ENCODE measurements around the gene RARRES1.

RARRES1 gene

DNA sequence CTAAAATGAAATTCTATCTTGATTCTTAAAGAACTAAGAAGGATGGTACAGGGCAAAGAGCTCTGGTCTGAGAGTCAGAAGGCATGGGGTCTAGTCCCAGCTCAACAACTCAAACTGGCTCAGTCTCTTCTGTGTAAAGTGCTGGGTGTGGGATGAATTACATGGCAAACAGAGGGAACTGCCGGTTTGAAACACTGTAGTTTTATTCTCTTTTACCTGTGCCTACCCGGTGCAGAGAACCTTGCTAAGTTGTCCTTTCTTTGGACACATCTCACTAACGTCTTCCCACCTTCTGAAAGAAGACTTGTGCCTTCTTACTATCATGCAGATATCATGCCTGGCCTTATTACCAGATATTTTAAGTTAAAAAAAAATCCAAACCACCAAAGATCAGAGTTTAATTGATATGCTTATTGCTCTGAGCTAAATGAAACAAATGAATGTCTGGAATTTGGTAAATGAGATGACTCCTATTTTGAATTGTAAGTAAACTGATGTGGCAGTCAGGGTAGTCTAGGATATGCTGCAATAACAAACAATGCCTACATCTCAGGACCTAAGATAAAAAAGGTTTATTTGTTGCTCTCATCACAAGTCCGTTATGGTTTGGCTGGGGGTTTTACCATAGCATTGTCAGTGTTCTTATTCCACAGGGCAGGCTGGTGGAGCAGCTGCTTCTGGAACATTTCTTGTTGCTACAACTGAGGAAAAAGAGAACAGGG is 12.5 kb upstream of the RARRES1 start:
- Histone ChIP-seq H3K36me3 (ENCODE audit: control insufficient read depth, insufficient read depth, low read length) (no peaks in the 10 kb centered on the region), H3K27ac (ENCODE audit: low read depth, low read length, severe bottlenecking) (no peak overlapping the region), H3K4me1 (ENCODE audit: control insufficient read depth, insufficient read depth, low read length, poor library complexity, severe bottlenecking) (peaks cover 7% of the 10 kb centered on the region), H3K9me3 (ENCODE audit: control insufficient read depth, low read length) (no peaks in the 10 kb centered on the region), H3K4me3 (ENCODE audit: extremely low read depth, insufficient read depth, low read length, poor library complexity, severe bottlenecking) (no peak overlapping the region)
- WGBS, 2 experiments (ENCODE audit: insufficient coverage in 2 of 2): 85 to 89% methylated on average over 3 to 4 of the region's 4 CpGs

DNA sequence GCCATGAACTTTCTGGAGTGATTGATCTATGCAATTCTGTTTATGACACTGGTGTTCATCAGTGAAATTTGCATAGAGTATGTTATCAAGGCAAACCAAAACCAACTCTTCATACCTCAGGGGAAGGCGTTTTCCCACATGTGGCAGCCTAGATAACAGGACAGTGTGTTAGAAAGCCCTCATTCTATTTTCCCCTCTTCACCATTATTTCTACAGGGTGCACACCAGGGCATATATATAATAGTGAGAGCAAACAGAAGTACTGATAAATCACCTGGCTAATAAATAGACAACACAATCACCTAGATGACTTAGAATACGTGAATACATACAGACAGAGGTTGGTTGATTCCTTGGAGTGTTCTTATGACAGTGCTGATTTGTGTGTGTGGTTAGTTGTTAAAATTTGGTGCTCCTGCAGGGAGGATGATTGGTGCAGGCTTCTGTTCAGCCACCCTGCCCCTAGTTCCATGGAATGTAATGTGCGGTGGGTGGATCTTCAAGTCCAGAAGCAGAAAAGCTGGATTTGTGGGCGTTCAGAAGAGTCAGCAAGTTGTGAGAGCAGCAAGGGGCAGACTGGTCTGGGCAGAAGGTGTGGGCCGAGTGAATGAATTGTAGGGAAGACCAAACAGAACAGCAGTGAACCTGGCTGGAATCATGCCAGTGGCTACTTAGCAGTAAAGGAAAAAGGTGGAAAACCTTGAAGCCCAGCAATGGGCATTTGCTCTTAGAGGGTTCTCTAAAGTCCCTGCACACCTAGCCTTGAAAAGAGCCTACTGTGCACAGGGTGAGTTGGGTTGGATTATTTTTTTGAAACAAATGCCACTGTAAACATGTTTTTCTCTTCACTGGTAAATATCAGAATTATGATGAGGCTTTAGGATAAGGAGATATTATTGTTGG is 11.7 kb upstream of the RARRES1 start:
- H3K9me3 ChIP-seq (ENCODE audit: control insufficient read depth, low read length): no peaks in the 10 kb centered on the region
- WGBS, 2 experiments (ENCODE audit: insufficient coverage in 2 of 2): 86 to 87% methylated on average over 4 to 5 of the region's 5 CpGs

DNA sequence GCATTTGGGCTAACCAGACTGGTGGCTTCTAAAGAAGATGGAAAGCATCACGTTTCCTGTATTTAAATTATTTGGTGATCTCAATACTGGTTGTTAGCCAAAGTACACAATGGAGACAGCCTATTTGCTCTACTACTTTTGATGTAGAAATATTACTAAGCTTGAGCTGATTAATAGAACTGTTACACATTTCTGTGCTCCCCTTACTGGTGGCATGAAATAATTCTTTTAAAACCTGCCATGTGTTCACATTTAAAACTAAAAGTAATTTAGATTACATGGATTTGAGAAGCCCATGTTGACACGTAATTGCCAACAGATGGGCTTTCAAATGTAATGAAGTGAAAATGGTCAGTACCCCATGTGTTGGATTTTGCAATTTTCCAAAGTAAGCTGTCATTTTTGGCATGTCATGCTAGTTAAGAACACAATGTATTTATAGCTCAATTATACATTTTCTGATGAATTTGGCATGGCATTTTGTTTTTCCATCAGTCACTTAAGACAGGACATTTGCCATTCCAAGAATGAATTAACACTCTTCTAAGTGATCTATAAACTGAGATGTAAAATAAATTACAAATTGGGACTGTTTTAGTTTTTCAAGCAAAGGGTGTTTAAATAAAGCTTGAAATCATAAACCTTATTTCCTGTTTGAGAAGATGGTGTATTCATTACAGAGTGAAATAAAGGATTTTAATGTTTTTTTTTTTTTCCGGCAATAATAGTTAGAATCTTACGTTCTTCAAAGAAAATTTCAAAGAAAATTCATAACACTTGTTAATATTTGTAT is 10.8 kb upstream of the RARRES1 start:
- peaks cover 7% of the 10 kb centered on the region for H3K4me1 ChIP-seq (ENCODE audit: control insufficient read depth, insufficient read depth, low read length, poor library complexity, severe bottlenecking)
- H3K27ac ChIP-seq (ENCODE audit: low read depth, low read length, severe bottlenecking): no peak overlapping the region
- no peaks in the 10 kb centered on the region for H3K36me3 ChIP-seq (ENCODE audit: control insufficient read depth, insufficient read depth, low read length)
- no peak overlapping the region for H3K4me3 ChIP-seq (ENCODE audit: extremely low read depth, insufficient read depth, low read length, poor library complexity, severe bottlenecking)
- 86 to 100% methylated on average over 1 of the region's 4 CpGs for WGBS, 2 experiments (ENCODE audit: insufficient coverage in 2 of 2)
- H3K9me3 ChIP-seq (ENCODE audit: control insufficient read depth, low read length): no peaks in the 10 kb centered on the region

More for the DNA sequence above, 11.7 kb upstream of the RARRES1 start:
- Histone ChIP-seq H3K36me3 (ENCODE audit: control insufficient read depth, insufficient read depth, low read length) (no peaks in the 10 kb centered on the region), H3K4me3 (ENCODE audit: extremely low read depth, insufficient read depth, low read length, poor library complexity, severe bottlenecking) (no peak overlapping the region), H3K27ac (ENCODE audit: low read depth, low read length, severe bottlenecking) (no peak overlapping the region), H3K4me1 (ENCODE audit: control insufficient read depth, insufficient read depth, low read length, poor library complexity, severe bottlenecking) (peaks cover 7% of the 10 kb centered on the region)

DNA sequence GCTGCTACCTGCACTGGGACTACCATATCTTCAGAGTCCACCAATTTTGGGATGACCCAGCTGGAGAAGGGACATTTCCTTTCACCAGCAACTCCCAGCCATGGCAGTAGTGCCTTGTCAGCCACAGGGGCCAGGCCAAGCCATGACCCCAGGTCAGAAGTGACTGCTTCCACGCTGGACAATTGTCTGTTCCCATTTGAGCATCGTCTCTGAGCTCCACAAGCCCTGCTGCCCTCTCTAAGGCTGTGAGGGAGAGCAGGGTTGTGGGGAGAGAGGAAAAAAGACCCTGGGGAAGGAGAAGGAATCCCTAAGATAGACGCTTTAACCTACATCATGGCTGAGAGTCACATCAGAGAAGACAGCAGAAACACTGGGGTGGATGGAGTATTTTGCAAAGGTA is 7.4 kb upstream of the RARRES1 start:
- H3K9me3 ChIP-seq (ENCODE audit: control insufficient read depth, low read length): peaks cover 10% of the 10 kb centered on the region
- 97 to 100% methylated on average over 2 to 3 of the region's 3 CpGs for WGBS, 2 experiments (ENCODE audit: insufficient coverage in 2 of 2)
- no peak overlapping the region for H3K4me3 ChIP-seq (ENCODE audit: extremely low read depth, insufficient read depth, low read length, poor library complexity, severe bottlenecking)
- H3K36me3 ChIP-seq (ENCODE audit: control insufficient read depth, insufficient read depth, low read length): no peaks in the 10 kb centered on the region
- H3K27ac ChIP-seq (ENCODE audit: low read depth, low read length, severe bottlenecking): no peak overlapping the region
- H3K4me1 ChIP-seq (ENCODE audit: control insufficient read depth, insufficient read depth, low read length, poor library complexity, severe bottlenecking): no peaks in the 10 kb centered on the region

DNA sequence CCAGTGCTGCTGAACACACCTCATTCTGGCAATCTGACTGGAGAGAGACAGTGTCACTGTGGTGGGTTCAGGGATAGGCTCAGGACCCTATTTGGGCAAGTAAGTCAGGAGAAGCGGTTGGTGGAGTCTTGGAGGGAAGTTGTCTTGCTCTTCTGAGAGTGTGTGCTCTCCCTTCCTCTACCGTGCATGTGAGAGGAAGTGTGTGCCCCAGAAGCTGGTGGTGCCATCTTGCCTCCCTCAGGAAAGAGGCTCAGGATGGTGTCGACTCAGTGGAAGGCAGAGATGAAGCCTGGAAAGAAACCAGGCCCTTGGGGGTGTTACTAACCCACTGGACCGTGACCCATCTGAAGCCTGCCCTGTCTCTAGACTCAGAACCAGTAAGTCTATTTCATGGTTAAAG is 6.8 kb upstream of the RARRES1 start:
- Histone ChIP-seq H3K27ac (ENCODE audit: low read depth, low read length, severe bottlenecking) (no peak overlapping the region), H3K4me1 (ENCODE audit: control insufficient read depth, insufficient read depth, low read length, poor library complexity, severe bottlenecking) (no peaks in the 10 kb centered on the region), H3K9me3 (ENCODE audit: control insufficient read depth, low read length) (peaks cover 12% of the 10 kb centered on the region), H3K4me3 (ENCODE audit: extremely low read depth, insufficient read depth, low read length, poor library complexity, severe bottlenecking) (no peak overlapping the region), H3K36me3 (ENCODE audit: control insufficient read depth, insufficient read depth, low read length) (no peaks in the 10 kb centered on the region)
- WGBS, 2 experiments (ENCODE audit: insufficient coverage in 2 of 2): 93 to 96% methylated on average over 3 to 4 of the region's 4 CpGs

DNA sequence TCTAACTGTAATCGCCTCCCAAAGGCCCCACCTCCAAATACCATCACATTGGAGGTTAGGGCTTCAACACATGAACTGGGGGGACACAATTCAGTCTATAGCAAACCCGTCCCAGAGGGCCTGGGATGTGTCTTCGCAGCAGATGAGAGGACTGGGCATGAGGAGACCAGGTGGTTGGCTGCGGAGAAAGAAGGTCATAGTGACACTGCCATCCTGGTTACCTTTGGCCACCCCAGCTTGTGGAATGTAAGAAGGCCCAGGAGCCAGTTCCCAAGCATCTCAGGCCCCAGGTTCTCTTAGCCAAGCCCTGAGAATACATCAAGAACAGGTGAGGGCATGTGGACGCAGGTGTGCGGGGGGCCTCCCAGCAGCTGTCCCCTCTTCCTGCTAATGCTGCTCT is 6.4 kb upstream of the RARRES1 start:
- no peak overlapping the region for H3K27ac ChIP-seq (ENCODE audit: low read depth, low read length, severe bottlenecking)
- H3K9me3 ChIP-seq (ENCODE audit: control insufficient read depth, low read length): peaks cover 12% of the 10 kb centered on the region
- WGBS, 2 experiments (ENCODE audit: insufficient coverage in 2 of 2): 93 to 100% methylated on average over 5 of the region's 6 CpGs
- no peaks in the 10 kb centered on the region for H3K4me1 ChIP-seq (ENCODE audit: control insufficient read depth, insufficient read depth, low read length, poor library complexity, severe bottlenecking)
- H3K36me3 ChIP-seq (ENCODE audit: control insufficient read depth, insufficient read depth, low read length): no peaks in the 10 kb centered on the region
- no peak overlapping the region for H3K4me3 ChIP-seq (ENCODE audit: extremely low read depth, insufficient read depth, low read length, poor library complexity, severe bottlenecking)

DNA sequence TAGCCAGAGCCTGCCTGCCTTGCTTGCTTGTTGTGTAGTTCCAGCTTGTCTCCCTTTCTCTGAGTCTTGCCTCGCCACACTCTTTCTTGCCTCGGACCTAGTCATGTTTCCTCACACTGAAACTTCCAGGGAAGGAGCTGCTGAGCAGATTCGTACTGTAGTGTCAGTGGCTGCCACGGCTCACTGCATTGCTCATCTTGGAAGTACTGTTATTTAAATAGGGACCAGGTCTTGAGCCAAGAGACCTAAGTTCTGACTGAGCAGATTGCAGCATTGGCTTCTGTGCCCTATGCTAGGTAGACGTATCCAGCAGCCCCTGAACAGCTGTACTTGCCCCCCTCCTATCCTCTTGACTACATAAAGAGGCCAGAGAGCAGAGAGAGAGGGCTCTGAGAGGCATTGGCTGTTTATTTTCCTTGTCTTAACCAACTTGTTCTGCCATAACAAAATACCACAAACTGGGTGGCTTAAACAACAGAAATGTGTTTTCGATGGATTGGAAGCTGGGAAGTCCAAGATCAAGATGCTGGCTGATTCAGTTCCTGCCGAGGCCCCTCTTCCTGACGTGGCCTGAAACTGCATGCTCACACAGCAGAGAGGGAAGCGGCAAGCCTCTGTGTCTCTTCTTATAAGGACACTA is 5.8 kb upstream of the RARRES1 start:
- Histone ChIP-seq H3K4me3 (ENCODE audit: extremely low read depth, insufficient read depth, low read length, poor library complexity, severe bottlenecking) (no peak overlapping the region), H3K27ac (ENCODE audit: low read depth, low read length, severe bottlenecking) (no peak overlapping the region), H3K9me3 (ENCODE audit: control insufficient read depth, low read length) (peaks cover 12% of the 10 kb centered on the region), H3K36me3 (ENCODE audit: control insufficient read depth, insufficient read depth, low read length) (no peaks in the 10 kb centered on the region), H3K4me1 (ENCODE audit: control insufficient read depth, insufficient read depth, low read length, poor library complexity, severe bottlenecking) (no peaks in the 10 kb centered on the region)
- WGBS, 2 experiments (ENCODE audit: insufficient coverage in 2 of 2): 93 to 94% methylated on average over 6 to 7 of the region's 9 CpGs

DNA sequence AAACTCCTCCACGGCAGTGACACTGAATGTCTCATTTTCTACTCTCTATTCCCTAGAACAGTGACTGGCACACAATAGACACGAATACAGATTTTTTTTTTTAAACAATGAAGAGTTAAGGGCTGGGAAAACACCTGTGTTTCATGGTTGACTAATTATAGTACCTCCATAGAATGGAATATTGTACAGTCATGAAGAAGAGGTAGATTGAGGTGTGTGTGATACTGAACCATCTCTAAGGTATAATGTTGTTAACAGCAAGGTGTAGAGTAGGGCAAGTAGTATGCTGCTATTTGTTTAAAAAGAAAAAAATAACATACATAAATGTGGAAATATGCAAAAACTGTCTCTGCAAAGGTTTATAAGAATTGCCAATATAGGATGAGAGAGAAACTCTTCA is 5.2 kb upstream of the RARRES1 start:
- Histone ChIP-seq H3K9me3 (ENCODE audit: control insufficient read depth, low read length) (peaks cover 12% of the 10 kb centered on the region), H3K36me3 (ENCODE audit: control insufficient read depth, insufficient read depth, low read length) (no peaks in the 10 kb centered on the region), H3K27ac (ENCODE audit: low read depth, low read length, severe bottlenecking) (no peak overlapping the region), H3K4me1 (ENCODE audit: control insufficient read depth, insufficient read depth, low read length, poor library complexity, severe bottlenecking) (no peaks in the 10 kb centered on the region), H3K4me3 (ENCODE audit: extremely low read depth, insufficient read depth, low read length, poor library complexity, severe bottlenecking) (no peak overlapping the region)
- 60% methylated on average over 1 of the region's 2 CpGs; no CpG with 5 or more reads in 1 of the 2 experiments for WGBS, 2 experiments (ENCODE audit: insufficient coverage in 2 of 2)

DNA sequence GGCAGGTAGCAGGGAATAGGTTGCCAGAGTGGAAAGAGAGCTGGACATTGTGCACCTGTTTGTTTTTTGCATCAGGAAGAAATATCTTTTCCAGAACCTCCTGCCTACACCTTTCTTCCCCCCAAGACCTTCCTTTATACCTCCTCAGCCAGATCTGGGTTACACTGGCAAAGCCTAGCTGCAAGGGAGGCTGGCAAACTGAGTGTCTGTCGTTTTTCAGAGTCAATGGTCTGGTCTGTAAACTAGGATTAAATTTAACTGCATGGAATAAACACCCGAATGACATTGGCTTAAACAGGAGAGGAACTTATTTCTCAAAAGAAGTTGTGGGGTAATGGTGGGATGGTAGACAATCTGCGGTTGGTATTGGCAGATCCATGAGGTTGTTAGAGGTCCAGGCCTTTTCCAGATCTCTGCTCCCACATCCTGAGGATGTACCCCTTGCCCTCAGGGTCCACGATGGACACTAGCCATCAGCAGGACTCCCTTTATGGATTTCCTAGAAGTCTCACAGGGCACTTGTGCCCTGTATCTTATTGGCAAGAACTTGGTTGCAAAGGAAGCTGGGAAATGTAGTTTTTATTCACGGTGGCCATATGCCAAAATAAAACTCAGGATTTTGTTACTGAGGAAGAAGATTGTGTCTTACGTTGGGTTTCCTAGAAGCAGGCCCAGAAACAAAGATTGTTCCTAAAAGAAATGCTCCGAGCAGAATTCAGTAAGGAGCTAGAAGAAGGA is 3.2 kb upstream of the RARRES1 start:
- Histone ChIP-seq H3K4me1 (ENCODE audit: control insufficient read depth, insufficient read depth, low read length, poor library complexity, severe bottlenecking) (no peaks in the 10 kb centered on the region), H3K27ac (ENCODE audit: low read depth, low read length, severe bottlenecking) (no peak overlapping the region), H3K9me3 (ENCODE audit: control insufficient read depth, low read length) (peaks cover 12% of the 10 kb centered on the region), H3K36me3 (ENCODE audit: control insufficient read depth, insufficient read depth, low read length) (no peaks in the 10 kb centered on the region), H3K4me3 (ENCODE audit: extremely low read depth, insufficient read depth, low read length, poor library complexity, severe bottlenecking) (no peak overlapping the region)
- 90 to 91% methylated on average over 5 to 6 of the region's 7 CpGs for WGBS, 2 experiments (ENCODE audit: insufficient coverage in 2 of 2)

DNA sequence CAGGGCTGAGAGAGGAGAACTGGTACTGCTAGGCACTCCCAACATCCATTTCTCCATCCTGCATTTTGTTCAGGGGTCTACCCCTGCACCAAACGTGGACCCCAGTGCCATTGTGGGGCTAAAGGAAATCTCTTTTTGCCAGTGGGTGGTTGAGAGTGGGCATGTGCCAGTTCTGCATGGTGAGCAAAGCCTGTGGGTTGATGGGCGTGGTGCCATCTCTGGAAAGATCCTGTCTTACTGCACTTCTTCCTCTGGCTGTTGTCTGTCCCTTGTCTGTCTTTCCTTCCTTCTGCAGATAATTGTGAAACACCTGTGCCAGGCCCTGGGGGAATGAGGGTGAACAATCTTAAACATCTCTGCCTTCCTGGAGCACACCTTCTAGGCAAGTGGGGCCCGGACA is 1.4 kb upstream of the RARRES1 start:
- Histone ChIP-seq H3K4me1 (ENCODE audit: control insufficient read depth, insufficient read depth, low read length, poor library complexity, severe bottlenecking) (no peaks in the 10 kb centered on the region), H3K36me3 (ENCODE audit: control insufficient read depth, insufficient read depth, low read length) (no peaks in the 10 kb centered on the region), H3K27ac (ENCODE audit: low read depth, low read length, severe bottlenecking) (no peak overlapping the region), H3K9me3 (ENCODE audit: control insufficient read depth, low read length) (peaks cover 12% of the 10 kb centered on the region), H3K4me3 (ENCODE audit: extremely low read depth, insufficient read depth, low read length, poor library complexity, severe bottlenecking) (no peak overlapping the region)
- WGBS, 2 experiments (ENCODE audit: insufficient coverage in 2 of 2): 86 to 92% methylated on average over 2 to 3 of the region's 3 CpGs

Measured in mesodermal cell (in vitro differentiated cells).